H9 (cell line): ENCODE results near the gene CD7. TPM values are rescaled to one million over a fixed set of nuclear protein-coding genes. Genes with fewer than 3 reads are reported as not detected.

Experiments
- DNase-seq: peaks from one replicate; pipeline ENCODE4 v3.0.0-alpha.2; 2017
- H2AFZ ChIP-seq: one replicate; pipeline ENCODE4 v1.6.1; 2013; ENCODE audit warnings: mild to moderate bottlenecking, low read length, control low read depth, moderate library complexity
- H2AK5ac ChIP-seq: 2 replicates; pipeline ENCODE4 v1.6.1; 2013; ENCODE audit warnings: low read length, control low read depth, mixed read lengths; ENCODE audit not compliant: insufficient read length
- H2BK120ac ChIP-seq: one replicate; pipeline ENCODE4 v1.6.1; 2013; ENCODE audit warnings: low read depth, mild to moderate bottlenecking, low read length, control low read depth, inconsistent platforms; ENCODE audit not compliant: poor library complexity, severe bottlenecking
- H2BK12ac ChIP-seq: 2 replicates; pipeline ENCODE4 v1.6.1; 2013; ENCODE audit warnings: low read length, control low read depth, mixed read lengths, low read depth; ENCODE audit not compliant: insufficient read length
- H2BK15ac ChIP-seq: 2 replicates; pipeline ENCODE4 v1.6.1; 2013; ENCODE audit warnings: low read depth, low read length, control low read depth
- H2BK20ac ChIP-seq: one replicate; pipeline ENCODE4 v1.6.1; 2013; ENCODE audit warnings: low read depth, mild to moderate bottlenecking, low read length, control low read depth, inconsistent platforms; ENCODE audit not compliant: poor library complexity, severe bottlenecking
- H2BK5ac ChIP-seq: 2 replicates; pipeline ENCODE4 v1.6.1; 2013; ENCODE audit warnings: low read length, control low read depth, mixed read lengths; ENCODE audit not compliant: insufficient read length
- H3K14ac ChIP-seq: 2 replicates; pipeline ENCODE4 v1.6.1; 2013; ENCODE audit warnings: low read length, control low read depth; ENCODE audit not compliant: insufficient read depth
- H3K18ac ChIP-seq: 2 replicates; pipeline ENCODE4 v1.6.1; 2013; ENCODE audit warnings: low read depth, mild to moderate bottlenecking, mixed read lengths, low read length, control low read depth; ENCODE audit not compliant: insufficient read length
- H3K23ac ChIP-seq: 2 replicates; pipeline ENCODE4 v1.6.1; 2013; ENCODE audit warnings: low read length, control low read depth, mixed read lengths, low read depth; ENCODE audit not compliant: insufficient read length
- H3K23me2 ChIP-seq: 2 replicates; pipeline ENCODE4 v1.6.1; 2013; ENCODE audit warnings: low read depth, mild to moderate bottlenecking, mixed read lengths, low read length, control low read depth; ENCODE audit not compliant: insufficient read length, poor library complexity, severe bottlenecking
- H3K27ac ChIP-seq: 2 replicates; pipeline ENCODE4 v1.5.1; 2013; ENCODE audit warnings: low read length, control low read depth, mixed read lengths, low read depth; ENCODE audit not compliant: insufficient read length
- H3K27me3 ChIP-seq: 2 replicates; pipeline ENCODE4 v1.6.1; 2013; ENCODE audit warnings: low read length, control low read depth, inconsistent platforms; ENCODE audit not compliant: insufficient read depth
- H3K4ac ChIP-seq: 2 replicates; pipeline ENCODE4 v1.6.1; 2013; ENCODE audit warnings: low read depth, mild to moderate bottlenecking, control low read depth, inconsistent platforms, low read length, moderate library complexity
- H3K4me1 ChIP-seq: 2 replicates; pipeline ENCODE4 v1.6.1; 2013; ENCODE audit warnings: low read length, control low read depth, inconsistent platforms; ENCODE audit not compliant: insufficient read depth
- H3K4me2 ChIP-seq: 2 replicates; pipeline ENCODE4 v1.6.1; 2013; ENCODE audit warnings: low read length, control low read depth, mixed read lengths; ENCODE audit not compliant: insufficient read length, insufficient read depth
- H3K56ac ChIP-seq: 2 replicates; pipeline ENCODE4 v1.6.1; 2013; ENCODE audit warnings: low read depth, mild to moderate bottlenecking, mixed read lengths, low read length, control low read depth; ENCODE audit not compliant: insufficient read length
- H3K79me1 ChIP-seq: 2 replicates; pipeline ENCODE4 v1.6.1; 2013; ENCODE audit warnings: low read depth, mild to moderate bottlenecking, moderate library complexity, low read length, control low read depth, inconsistent platforms; ENCODE audit not compliant: insufficient read depth, poor library complexity, severe bottlenecking
- H3K79me2 ChIP-seq: 2 replicates; pipeline ENCODE4 v1.6.1; 2013; ENCODE audit warnings: low read length, control low read depth, inconsistent platforms; ENCODE audit not compliant: insufficient read depth
- H3K9ac ChIP-seq: 2 replicates; pipeline ENCODE4 v1.6.1; 2013; ENCODE audit warnings: low read length, control low read depth, mixed read lengths; ENCODE audit not compliant: insufficient read length; ENCODE audit errors: extremely low read depth
- H3K9me3 ChIP-seq: one replicate; pipeline ENCODE4 v1.6.1; 2013; ENCODE audit warnings: low read depth, low read length, inconsistent platforms; ENCODE audit not compliant: control insufficient read depth
- H3T11ph ChIP-seq: one replicate; pipeline ENCODE4 v1.6.1; 2013; ENCODE audit warnings: mild to moderate bottlenecking, low read length, control low read depth, inconsistent platforms
- H4K20me1 ChIP-seq: one replicate; pipeline ENCODE4 v1.6.1; 2013; ENCODE audit not compliant: control insufficient read depth, insufficient read length, insufficient read depth
- H4K5ac ChIP-seq: 2 replicates; pipeline ENCODE4 v1.6.1; 2013; ENCODE audit warnings: low read depth, mild to moderate bottlenecking, mixed read lengths, low read length, control low read depth; ENCODE audit not compliant: insufficient read length
- H4K8ac ChIP-seq: replicated peaks from 2 replicates; pipeline ENCODE4 v1.6.1; 2013; ENCODE audit warnings: low read length, control low read depth, mixed read lengths, low read depth; ENCODE audit not compliant: insufficient read length
- H4K91ac ChIP-seq: 2 replicates; pipeline ENCODE4 v1.6.1; 2013; ENCODE audit warnings: low read depth, mild to moderate bottlenecking, moderate library complexity, mixed read lengths, low read length, control low read depth; ENCODE audit not compliant: insufficient read length
- H3K27ac Mint-ChIP-seq, 3 experiments: 2 replicates in 2 of 3; 3 replicates in 1 of 3; pipeline ENCODE4 v1.8.0; 2020 to 2021; ENCODE audit warnings: mixed read lengths in 3 of 3, mild to moderate bottlenecking in 1 of 3, moderate library complexity in 1 of 3
- H3K27me3 Mint-ChIP-seq: 2 replicates; pipeline ENCODE4 v1.8.0; 2021; ENCODE audit warnings: low read depth, mild to moderate bottlenecking, moderate library complexity, mixed read lengths
- H3K36me3 Mint-ChIP-seq, 3 experiments: 2 replicates in 2 of 3; 3 replicates in 1 of 3; pipeline ENCODE4 v1.8.0; 2020 to 2021; ENCODE audit warnings: low read depth in 3 of 3, mixed read lengths in 3 of 3; ENCODE audit not compliant: insufficient read depth in 1 of 3
- H3K4me1 Mint-ChIP-seq, 2 experiments: 2 replicates each; pipeline ENCODE4 v1.8.0; 2020; ENCODE audit warnings: mixed read lengths in 2 of 2
- H3K4me3 Mint-ChIP-seq, 2 experiments: 2 replicates in 1 of 2; 3 replicates in 1 of 2; pipeline ENCODE4 v1.8.0; 2020 to 2021; ENCODE audit warnings: mild to moderate bottlenecking in 2 of 2, mixed read lengths in 2 of 2, moderate library complexity in 1 of 2
- H3K9me3 Mint-ChIP-seq, 2 experiments: 2 replicates in 1 of 2; 3 replicates in 1 of 2; pipeline ENCODE4 v1.8.0; 2020; ENCODE audit warnings: mild to moderate bottlenecking in 2 of 2, mixed read lengths in 2 of 2, moderate library complexity in 1 of 2
- WGBS: extraction: QIAGEN DNeasy Blood & Tissue Kit; methylation state at CpG from one replicate; pipeline ENCODE4 v1.1.7; 2013; ENCODE audit warnings: missing lambda C conversion rate, low lambda C conversion rate, mixed read lengths; ENCODE audit not compliant: insufficient read length; ENCODE audit errors: extremely low coverage; 5-methylcytosine and 5-hydroxymethylcytosine counted together
- total RNA-seq: library from RNA; stranded (reverse); gene quantifications from 2 replicates; pipeline ENCODE4 v1.2.1, GENCODE V29; 2021
- TF ChIP-seq, protein P1 (sequence below): fragments of 200-600 bp; sonication (generic); conservative IDR thresholded peaks from 3 replicates; pipeline ENCODE4 v1.8.0; 2021; ENCODE audit warnings: antibody characterized with exemption, mild to moderate bottlenecking

CD7 gene
- total RNA-seq, 1 experiment from 2014 or later: 0.35 TPM

DNA sequence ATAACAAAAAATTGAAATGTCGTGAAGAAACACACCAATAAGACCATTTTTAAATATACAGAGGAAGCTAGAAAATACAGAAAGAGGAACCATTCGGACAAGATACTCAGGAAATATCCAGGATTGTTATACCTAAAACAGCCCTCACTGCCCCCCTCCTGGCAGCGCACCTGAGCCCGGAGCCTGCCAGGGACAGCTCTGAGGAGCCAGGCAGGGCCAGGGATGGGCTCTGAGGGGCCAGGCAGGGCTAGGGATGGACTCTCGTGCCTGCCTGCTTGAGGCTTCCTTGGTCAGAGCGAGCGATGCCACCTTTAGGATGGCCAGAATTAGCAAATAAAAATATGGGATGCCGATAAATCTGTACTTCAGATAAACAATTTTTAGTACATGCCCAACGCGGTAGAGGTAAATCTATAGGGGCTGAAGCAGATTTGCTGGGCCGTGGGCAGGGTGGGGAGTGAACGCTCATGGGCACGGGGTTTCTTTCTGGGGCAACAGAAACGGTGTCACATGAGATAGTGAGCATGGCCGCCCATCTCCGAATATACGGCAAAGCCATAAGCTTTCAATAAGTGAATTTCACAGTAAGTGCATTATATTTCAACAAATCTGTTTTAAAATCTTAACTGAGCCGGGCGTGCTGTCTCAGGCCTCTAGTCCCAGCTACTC lies 25.7 kb downstream of the CD7 start:
- H2BK12ac ChIP-seq: no peak overlapping the region
- H3K27me3 Mint-ChIP-seq: peaks cover 38% of the 10 kb centered on the region
- H2BK5ac ChIP-seq: no peak overlapping the region
- no peak overlapping the region for H3K18ac ChIP-seq
- no peak overlapping the region for H2AK5ac ChIP-seq
- H3K9me3 ChIP-seq: no peaks in the 10 kb centered on the region
- H3K4me1 Mint-ChIP-seq: peaks cover 10 to 29% of the 10 kb centered on the region in 2 experiments
- no peak overlapping the region for H4K91ac ChIP-seq
- H4K20me1 ChIP-seq: no peaks in the 10 kb centered on the region
- H3K4me2 ChIP-seq: peak overlapping the region; percentile 61
- H3K9ac ChIP-seq: peak overlapping the region; percentile 57
- H3K27me3 ChIP-seq: no peaks in the 10 kb centered on the region
- H3K79me1 ChIP-seq: no peaks in the 10 kb centered on the region
- no peak overlapping the region for H3K56ac ChIP-seq
- no peak overlapping the region for H2BK15ac ChIP-seq
- H3K14ac ChIP-seq: no peak overlapping the region
- no peak overlapping the region for H2BK20ac ChIP-seq
- WGBS: no CpG with 5 or more reads among the region's 19 CpGs
- no peak overlapping the region for H3K4ac ChIP-seq
- no peak overlapping the region for H3K23ac ChIP-seq
- peak overlapping the region; percentile 60 to 79 for H3K4me3 Mint-ChIP-seq
- no peak overlapping the region for H4K5ac ChIP-seq
- peaks cover 0 to 4% of the 10 kb centered on the region in 2 experiments; a peak in 1 of 5 replicates for H3K9me3 Mint-ChIP-seq
- no peak overlapping the region for H4K8ac ChIP-seq
- H3K27ac ChIP-seq: no peak overlapping the region
- TF ChIP-seq, protein P1, sequence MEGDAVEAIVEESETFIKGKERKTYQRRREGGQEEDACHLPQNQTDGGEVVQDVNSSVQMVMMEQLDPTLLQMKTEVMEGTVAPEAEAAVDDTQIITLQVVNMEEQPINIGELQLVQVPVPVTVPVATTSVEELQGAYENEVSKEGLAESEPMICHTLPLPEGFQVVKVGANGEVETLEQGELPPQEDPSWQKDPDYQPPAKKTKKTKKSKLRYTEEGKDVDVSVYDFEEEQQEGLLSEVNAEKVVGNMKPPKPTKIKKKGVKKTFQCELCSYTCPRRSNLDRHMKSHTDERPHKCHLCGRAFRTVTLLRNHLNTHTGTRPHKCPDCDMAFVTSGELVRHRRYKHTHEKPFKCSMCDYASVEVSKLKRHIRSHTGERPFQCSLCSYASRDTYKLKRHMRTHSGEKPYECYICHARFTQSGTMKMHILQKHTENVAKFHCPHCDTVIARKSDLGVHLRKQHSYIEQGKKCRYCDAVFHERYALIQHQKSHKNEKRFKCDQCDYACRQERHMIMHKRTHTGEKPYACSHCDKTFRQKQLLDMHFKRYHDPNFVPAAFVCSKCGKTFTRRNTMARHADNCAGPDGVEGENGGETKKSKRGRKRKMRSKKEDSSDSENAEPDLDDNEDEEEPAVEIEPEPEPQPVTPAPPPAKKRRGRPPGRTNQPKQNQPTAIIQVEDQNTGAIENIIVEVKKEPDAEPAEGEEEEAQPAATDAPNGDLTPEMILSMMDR: no peak
- no peaks in the 10 kb centered on the region for H3K4me1 ChIP-seq
- H2AFZ ChIP-seq: no peak overlapping the region
- H2BK120ac ChIP-seq: no peak overlapping the region
- peaks cover 6% of the 10 kb centered on the region for H3K23me2 ChIP-seq
- H3K79me2 ChIP-seq: no peaks in the 10 kb centered on the region
- H3K36me3 Mint-ChIP-seq: no peaks in the 10 kb centered on the region
- H3K27ac Mint-ChIP-seq: peak overlapping the region in 1 of 3 experiments; percentile 70; a peak in 1 of 7 replicates
- H3T11ph ChIP-seq: no peak overlapping the region
- no peak for DNase-seq
